IPS DF 6.9 (cell line): ENCODE results near the gene SLC2A9.

Experiments used
- DNase-seq: peaks from one replicate; pipeline ENCODE4 v3.0.0-alpha.2; 2013; ENCODE audit warnings: low read depth, low spot score
- H3K27ac ChIP-seq: one replicate; pipeline ENCODE4 v1.5.1; 2013; ENCODE audit warnings: low read length, control low read depth
- H3K27me3 ChIP-seq: 2 replicates; pipeline ENCODE4 v1.6.1; 2013; ENCODE audit warnings: mild to moderate bottlenecking, low read length; ENCODE audit not compliant: control insufficient read depth, insufficient read depth
- H3K36me3 ChIP-seq: 2 replicates; pipeline ENCODE4 v1.6.1; 2013; ENCODE audit warnings: low read length; ENCODE audit not compliant: control insufficient read depth, insufficient read depth
- H3K4me1 ChIP-seq: 2 replicates; pipeline ENCODE4 v1.6.1; 2013; ENCODE audit warnings: low read length; ENCODE audit not compliant: control insufficient read depth, insufficient read depth
- H3K4me3 ChIP-seq: 2 replicates; pipeline ENCODE4 v1.5.1; 2013; ENCODE audit warnings: mild to moderate bottlenecking, low read length
- H3K9me3 ChIP-seq: 2 replicates; pipeline ENCODE4 v1.6.1; 2013; ENCODE audit warnings: low read length, inconsistent platforms; ENCODE audit not compliant: control insufficient read depth, insufficient read depth
- WGBS: extraction: QIAGEN DNeasy Blood & Tissue Kit; methylation state at CpG from one replicate; pipeline ENCODE4 v1.1.7; 2013; ENCODE audit warnings: mixed read lengths, missing lambda C conversion rate; ENCODE audit not compliant: insufficient read length, insufficient coverage; 5-methylcytosine and 5-hydroxymethylcytosine counted together

The SLC2A9 gene

DNA sequence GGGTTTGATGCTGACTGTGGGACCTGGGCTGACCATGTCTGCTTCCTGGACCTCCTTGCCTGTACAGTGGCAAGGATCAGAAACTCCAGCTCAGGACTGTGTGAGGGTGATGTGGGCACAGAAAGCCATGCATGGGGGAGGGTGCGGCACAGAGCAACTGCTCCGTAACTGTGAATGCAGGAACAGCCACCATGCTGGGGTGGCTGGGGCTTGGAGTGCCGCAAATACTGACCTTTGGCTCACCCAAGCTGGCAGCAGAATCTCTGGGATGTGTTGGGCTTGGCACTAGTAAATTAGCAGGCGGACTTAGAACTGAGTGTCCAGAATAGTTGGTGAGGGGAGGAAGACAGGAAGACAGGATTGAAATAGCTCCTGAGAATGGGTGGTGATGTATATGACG is 187.9 kb downstream of the SLC2A9 start:
- H3K9me3 ChIP-seq: no peaks in the 10 kb centered on the region
- WGBS: no CpG with 5 or more reads among the region's 5 CpGs
- no peaks in the 10 kb centered on the region for H3K36me3 ChIP-seq
- H3K4me1 ChIP-seq: no peaks in the 10 kb centered on the region
- DNase-seq: no peak
- H3K27ac ChIP-seq: no peak overlapping the region
- no peaks in the 10 kb centered on the region for H3K27me3 ChIP-seq
- H3K4me3 ChIP-seq: no peak overlapping the region

- Histone ChIP-seq H3K27me3 (no peaks in the 10 kb centered on the region), H3K4me3 (no peak overlapping the region), H3K36me3 (no peaks in the 10 kb centered on the region), H3K4me1 (no peaks in the 10 kb centered on the region), H3K9me3 (no peaks in the 10 kb centered on the region), H3K27ac (no peak overlapping the region)
- WGBS: no CpG with 5 or more reads among the region's 2 CpGs
- DNase-seq: no peak
Measured at GRCh38 chr4:9832640-9833039, 188.7 kb downstream of the SLC2A9 start.

- H3K27me3 ChIP-seq: no peaks in the 10 kb centered on the region
- no peak for DNase-seq
- no peaks in the 10 kb centered on the region for H3K9me3 ChIP-seq
- no CpG with 5 or more reads among the region's 1 CpG for WGBS
- no peak overlapping the region for H3K27ac ChIP-seq
- H3K4me1 ChIP-seq: no peaks in the 10 kb centered on the region
- H3K36me3 ChIP-seq: no peaks in the 10 kb centered on the region
- no peak overlapping the region for H3K4me3 ChIP-seq
Measured at GRCh38 chr4:9826551-9826950, 194.7 kb downstream of the SLC2A9 start.

DNA sequence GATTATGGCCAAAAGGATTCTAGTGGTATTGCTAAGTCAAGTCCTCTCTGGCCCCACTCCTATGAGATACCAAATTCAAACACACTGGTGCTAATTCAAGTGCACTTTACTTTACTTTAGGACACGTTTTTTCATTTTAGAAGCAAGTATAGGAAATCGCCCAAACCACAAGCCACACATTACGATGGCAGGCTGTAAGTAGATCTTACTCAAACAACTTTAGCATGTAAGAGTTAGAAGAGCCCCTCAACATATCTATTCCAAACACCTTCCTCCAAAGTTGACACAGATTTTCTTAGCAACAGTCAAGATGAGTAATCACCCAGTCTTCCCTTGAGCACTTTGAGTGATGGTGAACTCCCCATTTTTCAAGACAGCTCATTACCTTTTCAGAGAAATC is 196.2 kb downstream of the SLC2A9 start:
- no peak for DNase-seq
- H3K27ac ChIP-seq: no peak overlapping the region
- H3K4me1 ChIP-seq: no peaks in the 10 kb centered on the region
- no CpG with 5 or more reads among the region's 3 CpGs for WGBS
- H3K36me3 ChIP-seq: no peaks in the 10 kb centered on the region
- H3K9me3 ChIP-seq: no peaks in the 10 kb centered on the region
- H3K27me3 ChIP-seq: no peaks in the 10 kb centered on the region
- H3K4me3 ChIP-seq: no peak overlapping the region

DNA sequence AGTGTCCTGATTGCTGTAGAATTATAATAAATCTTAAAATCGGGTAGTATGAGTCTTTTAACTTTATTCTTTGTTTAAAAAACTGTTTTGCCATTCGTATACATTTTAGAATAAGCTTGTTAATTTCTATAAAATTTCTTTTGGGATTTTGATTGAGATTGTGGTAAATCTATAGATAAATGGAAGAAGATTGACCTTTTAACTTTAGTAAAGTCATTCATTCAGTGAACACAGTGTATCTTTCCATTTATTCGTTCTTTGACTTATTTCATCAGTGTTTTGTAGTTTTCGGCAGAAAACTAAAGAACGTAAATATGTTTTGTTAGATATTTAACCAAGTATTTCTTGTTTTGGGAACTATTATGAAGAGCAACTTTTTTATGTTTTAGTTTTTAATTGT is 201.0 kb downstream of the SLC2A9 start:
- DNase-seq: no peak
- Histone ChIP-seq H3K27me3 (no peaks in the 10 kb centered on the region), H3K4me1 (no peaks in the 10 kb centered on the region), H3K9me3 (no peaks in the 10 kb centered on the region), H3K36me3 (no peaks in the 10 kb centered on the region), H3K4me3 (no peak overlapping the region), H3K27ac (no peak overlapping the region)
- no CpG with 5 or more reads among the region's 5 CpGs for WGBS

- Histone ChIP-seq H3K4me1 (no peaks in the 10 kb centered on the region), H3K36me3 (no peaks in the 10 kb centered on the region)
- no CpG with 5 or more reads among the region's 3 CpGs for WGBS
Measured at GRCh38 chr4:9816285-9816684, 205.0 kb downstream of the SLC2A9 start.

DNA sequence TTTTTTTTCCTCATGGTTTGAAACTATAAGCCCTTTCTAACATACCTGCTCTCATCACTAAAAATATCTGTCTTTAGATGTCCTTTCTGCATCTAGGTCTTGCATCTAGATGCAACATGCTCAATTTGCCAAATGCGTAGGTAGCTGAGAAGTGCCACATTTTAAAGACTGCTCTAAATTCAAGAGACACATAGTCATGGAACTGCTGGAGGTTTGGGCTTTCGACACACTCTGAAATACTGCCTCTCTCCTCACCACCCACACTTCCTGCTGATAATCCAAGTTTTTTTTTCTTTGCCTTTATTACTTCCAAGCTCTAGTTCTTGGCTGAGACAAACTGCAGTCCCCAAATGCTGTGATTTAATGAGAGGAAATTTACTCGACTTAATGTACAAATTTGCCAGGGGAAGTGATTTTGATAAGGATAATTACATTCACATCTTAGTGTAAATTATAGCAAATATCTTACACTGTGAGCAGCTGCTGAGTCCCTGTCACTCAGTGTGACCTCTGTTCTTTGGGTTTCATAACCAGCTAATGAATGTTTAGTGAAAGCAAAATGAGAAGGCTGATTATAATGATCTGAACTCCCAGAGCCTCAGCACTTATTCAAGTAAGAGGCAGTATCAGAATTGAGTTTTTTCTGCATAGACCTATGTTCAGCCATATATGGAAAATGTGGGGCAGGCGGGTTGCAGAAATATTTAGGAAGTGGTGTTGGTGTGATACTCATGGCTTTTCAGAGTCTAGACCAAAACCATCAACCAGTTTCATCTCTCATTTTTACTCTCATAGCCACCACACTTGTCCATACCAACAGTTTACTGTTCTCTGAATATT is 208.6 kb downstream of the SLC2A9 start:
- Histone ChIP-seq H3K9me3 (no peaks in the 10 kb centered on the region), H3K4me1 (no peaks in the 10 kb centered on the region), H3K27me3 (no peaks in the 10 kb centered on the region), H3K27ac (no peak overlapping the region), H3K36me3 (no peaks in the 10 kb centered on the region), H3K4me3 (no peak overlapping the region)
- no CpG with 5 or more reads among the region's 4 CpGs for WGBS
- no peak for DNase-seq

More at GRCh38 chr4:9816285-9816684, 205.0 kb downstream of the SLC2A9 start:
- H3K27ac ChIP-seq: no peak overlapping the region
- H3K4me3 ChIP-seq: no peak overlapping the region
- no peaks in the 10 kb centered on the region for H3K9me3 ChIP-seq
- DNase-seq: no peak
- no peaks in the 10 kb centered on the region for H3K27me3 ChIP-seq

GRCh38 chr4:9811806-9812205 is 209.5 kb downstream of the SLC2A9 start:
- Histone ChIP-seq H3K36me3 (no peaks in the 10 kb centered on the region), H3K4me1 (no peaks in the 10 kb centered on the region), H3K27me3 (no peaks in the 10 kb centered on the region), H3K27ac (no peak overlapping the region), H3K4me3 (no peak overlapping the region), H3K9me3 (no peaks in the 10 kb centered on the region)
- WGBS: no CpG with 5 or more reads among the region's 3 CpGs
- no peak for DNase-seq

- Histone ChIP-seq H3K4me1 (no peaks in the 10 kb centered on the region), H3K27me3 (no peaks in the 10 kb centered on the region), H3K9me3 (no peaks in the 10 kb centered on the region), H3K4me3 (no peak overlapping the region), H3K36me3 (no peaks in the 10 kb centered on the region), H3K27ac (no peak overlapping the region)
- no peak for DNase-seq
- WGBS: no CpG with 5 or more reads among the region's 5 CpGs
Measured at GRCh38 chr4:9808077-9808476, 213.2 kb downstream of the SLC2A9 start.

DNA sequence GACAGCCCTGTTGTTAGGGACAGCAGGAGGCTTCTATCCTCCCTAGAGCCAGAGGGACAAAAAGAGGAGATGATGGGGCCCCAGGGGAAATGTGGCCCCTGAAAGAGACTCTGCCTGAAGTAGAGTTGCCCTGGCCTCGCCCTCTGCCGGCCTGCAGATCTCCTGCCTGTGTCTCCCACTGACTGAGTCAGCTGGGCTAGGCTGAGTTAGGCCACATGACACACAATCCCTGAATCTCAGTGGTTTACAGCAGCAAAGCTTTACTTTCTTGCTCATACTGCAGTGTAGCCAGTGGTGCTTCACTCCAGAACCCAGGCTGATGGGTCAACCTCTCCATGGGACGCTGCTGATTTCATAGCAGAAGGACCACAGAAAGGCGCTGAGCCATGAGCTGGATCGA is 216.4 kb downstream of the SLC2A9 start:
- Histone ChIP-seq H3K4me3 (no peak overlapping the region), H3K36me3 (no peaks in the 10 kb centered on the region), H3K27ac (no peak overlapping the region), H3K4me1 (no peaks in the 10 kb centered on the region), H3K9me3 (no peaks in the 10 kb centered on the region), H3K27me3 (no peaks in the 10 kb centered on the region)
- DNase-seq: no peak
- no CpG with 5 or more reads among the region's 5 CpGs for WGBS

DNA sequence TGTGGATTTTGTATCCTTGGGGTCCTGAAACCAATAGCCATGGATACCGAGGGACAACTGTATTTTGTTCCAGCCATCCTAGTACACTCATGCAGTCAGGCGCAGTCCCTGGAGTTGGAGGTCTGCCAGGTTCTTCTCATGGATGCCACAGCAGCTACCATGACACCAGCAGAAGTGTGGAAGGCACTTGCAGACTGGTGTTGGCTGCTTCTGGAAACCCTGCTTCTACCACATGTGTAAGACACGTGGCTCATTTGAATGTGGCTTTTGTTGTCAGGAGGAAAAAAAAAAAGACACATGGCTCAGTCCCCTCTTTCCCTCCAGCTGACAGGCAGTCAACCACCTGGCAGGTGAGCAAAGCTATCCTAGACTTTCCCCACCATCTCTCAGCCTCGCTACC is 220.4 kb downstream of the SLC2A9 start:
- no peak overlapping the region for H3K4me3 ChIP-seq
- DNase-seq: no peak
- H3K4me1 ChIP-seq: no peaks in the 10 kb centered on the region
- no peaks in the 10 kb centered on the region for H3K27me3 ChIP-seq
- no peaks in the 10 kb centered on the region for H3K36me3 ChIP-seq
- no CpG with 5 or more reads among the region's 4 CpGs for WGBS
- H3K27ac ChIP-seq: no peak overlapping the region
- no peaks in the 10 kb centered on the region for H3K9me3 ChIP-seq
